Vagina (tissue), 2 donors: ENCODE measurements around the gene NALCN. TPM values are rescaled to one million over a fixed set of nuclear protein-coding genes. Genes with fewer than 3 reads are reported as not detected.

ENCODE experiments used
- DNase-seq, 2 donors: peaks; one replicate each; pipeline ENCODE4 v3.0.0-alpha.2; 2017; ENCODE audit errors: extremely low spot score in 2 of 2
- H3K27ac ChIP-seq: fragments of 200-600 bp; sonication (generic); one replicate; pipeline ENCODE4 v1.5.1; 2019
- H3K27me3 ChIP-seq: fragments of 200-600 bp; sonication (generic); one replicate; pipeline ENCODE4 v1.5.1; 2019
- H3K36me3 ChIP-seq, 2 donors: fragments of 200-600 bp; sonication (generic); one replicate each; pipeline ENCODE4 v1.5.1; 2017 to 2019
- H3K4me1 ChIP-seq: fragments of 200-600 bp; sonication (generic); one replicate; pipeline ENCODE4 v1.5.1; 2019
- H3K4me3 ChIP-seq, 2 donors: fragments of 200-600 bp; sonication (generic); 1 replicate in 1 of 2; 2 replicates in 1 of 2; pipeline ENCODE4 v1.5.1; 2016 to 2019
- H3K9me3 ChIP-seq: fragments of 200-600 bp; sonication (generic); one replicate; pipeline ENCODE4 v1.5.1; 2019
- POLR2A ChIP-seq, 2 donors: fragments of 450-650 bp; IDR thresholded peaks; one replicate each; pipeline ENCODE4 v1.6.1; 2017; ENCODE audit warnings: antibody characterized with exemption in 2 of 2, mild to moderate bottlenecking in 2 of 2, moderate library complexity in 2 of 2
- POLR2AphosphoS5 ChIP-seq, 2 donors: sonication (generic); formaldehyde crosslinking; IDR thresholded peaks; one replicate each; pipeline ENCODE4 v1.9.0; 2017; ENCODE audit warnings: antibody characterized with exemption in 2 of 2, mild to moderate bottlenecking in 2 of 2, low read depth in 1 of 2; ENCODE audit not compliant: insufficient read depth in 1 of 2
- intact Hi-C: fragments of 100-400 bp; cut with DNase I; formaldehyde crosslinking; loops from one replicate; pipeline ENCODE4 v1.15.1; 2023
- total RNA-seq: library from RNA; depleted of rRNA; stranded (reverse); fragments of >200 nt; gene quantifications from one replicate; pipeline ENCODE4 v1.2.3, GENCODE V29; 2016
- TF ChIP-seq, protein P1 (sequence below), 3 experiments: fragments of 450-650 bp in 2 of 3; fragments of 200-600 bp in 1 of 3; sonication (generic) in 1 of 3; IDR thresholded peaks; one replicate each; pipeline ENCODE4 v1.5.1; 2017 to 2019; ENCODE audit warnings: antibody characterized with exemption in 3 of 3, mild to moderate bottlenecking in 2 of 3, moderate library complexity in 2 of 3

Gene NALCN
- total RNA-seq, 1 donor from 2014 or later, result 1.7 TPM

- no peaks in the 10 kb centered on the region for H3K36me3 ChIP-seq
- no peaks in the 10 kb centered on the region for H3K9me3 ChIP-seq
- H3K4me1 ChIP-seq, result no peaks in the 10 kb centered on the region
- no peak for DNase-seq
- intact Hi-C loops, result loop anchor here (5.0 kb wide), 1 partner anchor 1599 kb away; no protein-coding TSS in a partner anchor
- no peaks in the 10 kb centered on the region for H3K27me3 ChIP-seq
- H3K4me3 ChIP-seq, result no peak overlapping the region
- H3K27ac ChIP-seq, result no peak overlapping the region
- TF ChIP-seq, protein P1, sequence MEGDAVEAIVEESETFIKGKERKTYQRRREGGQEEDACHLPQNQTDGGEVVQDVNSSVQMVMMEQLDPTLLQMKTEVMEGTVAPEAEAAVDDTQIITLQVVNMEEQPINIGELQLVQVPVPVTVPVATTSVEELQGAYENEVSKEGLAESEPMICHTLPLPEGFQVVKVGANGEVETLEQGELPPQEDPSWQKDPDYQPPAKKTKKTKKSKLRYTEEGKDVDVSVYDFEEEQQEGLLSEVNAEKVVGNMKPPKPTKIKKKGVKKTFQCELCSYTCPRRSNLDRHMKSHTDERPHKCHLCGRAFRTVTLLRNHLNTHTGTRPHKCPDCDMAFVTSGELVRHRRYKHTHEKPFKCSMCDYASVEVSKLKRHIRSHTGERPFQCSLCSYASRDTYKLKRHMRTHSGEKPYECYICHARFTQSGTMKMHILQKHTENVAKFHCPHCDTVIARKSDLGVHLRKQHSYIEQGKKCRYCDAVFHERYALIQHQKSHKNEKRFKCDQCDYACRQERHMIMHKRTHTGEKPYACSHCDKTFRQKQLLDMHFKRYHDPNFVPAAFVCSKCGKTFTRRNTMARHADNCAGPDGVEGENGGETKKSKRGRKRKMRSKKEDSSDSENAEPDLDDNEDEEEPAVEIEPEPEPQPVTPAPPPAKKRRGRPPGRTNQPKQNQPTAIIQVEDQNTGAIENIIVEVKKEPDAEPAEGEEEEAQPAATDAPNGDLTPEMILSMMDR (IDR thresholded peaks at IDR 0.05), result no peak
- TF ChIP-seq POLR2AphosphoS5 (IDR thresholded peaks at IDR 0.05; ENCODE audit: insufficient read depth in 1 of 2, low read depth in 1 of 2), result no peak
- TF ChIP-seq POLR2A (IDR thresholded peaks at IDR 0.05), result no peak
These were observed 225.3 kb downstream of the NALCN start for GRCh38 chr13:101190976-101191375.

DNA sequence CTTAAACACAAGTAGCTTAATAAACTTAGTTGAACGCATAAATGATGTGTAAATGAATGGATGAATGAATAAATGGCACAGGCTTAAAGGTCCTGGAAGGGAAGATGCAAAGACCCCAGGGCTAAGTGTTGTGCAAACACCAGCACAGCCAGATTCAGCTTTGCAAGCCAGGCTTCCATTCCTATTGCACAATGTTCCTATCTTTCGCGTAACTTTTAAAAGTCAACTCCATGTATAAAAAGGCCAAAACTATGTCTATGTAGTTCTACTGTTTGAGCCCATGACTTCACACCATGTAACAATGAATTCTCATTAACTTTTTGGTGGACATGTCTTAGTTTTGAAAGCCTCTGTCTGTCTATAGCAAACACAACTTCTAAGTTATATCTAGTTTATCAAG is 226.0 kb downstream of the NALCN start:
- no peak overlapping the region for H3K27ac ChIP-seq
- no peaks in the 10 kb centered on the region for H3K36me3 ChIP-seq
- H3K9me3 ChIP-seq, result no peaks in the 10 kb centered on the region
- H3K27me3 ChIP-seq, result no peaks in the 10 kb centered on the region
- DNase-seq, result no peak
- TF ChIP-seq POLR2A (IDR thresholded peaks at IDR 0.05), result no peak
- TF ChIP-seq, protein P1 (IDR thresholded peaks at IDR 0.05), result no peak
- TF ChIP-seq POLR2AphosphoS5 (IDR thresholded peaks at IDR 0.05; ENCODE audit: insufficient read depth in 1 of 2, low read depth in 1 of 2), result no peak
- H3K4me1 ChIP-seq, result no peaks in the 10 kb centered on the region
- intact Hi-C loops, result loop anchor here (5.0 kb wide), 1 partner anchor 1598 kb away; no protein-coding TSS in a partner anchor
- H3K4me3 ChIP-seq, result no peak overlapping the region

- no peak overlapping the region for H3K4me3 ChIP-seq
- H3K36me3 ChIP-seq, result no peaks in the 10 kb centered on the region
- H3K27me3 ChIP-seq, result no peaks in the 10 kb centered on the region
- intact Hi-C loops, result no loop called here
- no peaks in the 10 kb centered on the region for H3K4me1 ChIP-seq
- no peaks in the 10 kb centered on the region for H3K9me3 ChIP-seq
- TF ChIP-seq, protein P1 (IDR thresholded peaks at IDR 0.05), result no peak
- TF ChIP-seq POLR2A (IDR thresholded peaks at IDR 0.05) (no peak), POLR2AphosphoS5 (IDR thresholded peaks at IDR 0.05; ENCODE audit: insufficient read depth in 1 of 2, low read depth in 1 of 2) (no peak)
- no peak for DNase-seq
- no peak overlapping the region for H3K27ac ChIP-seq
These were observed 230.7 kb downstream of the NALCN start for GRCh38 chr13:101185606-101186005.

DNA sequence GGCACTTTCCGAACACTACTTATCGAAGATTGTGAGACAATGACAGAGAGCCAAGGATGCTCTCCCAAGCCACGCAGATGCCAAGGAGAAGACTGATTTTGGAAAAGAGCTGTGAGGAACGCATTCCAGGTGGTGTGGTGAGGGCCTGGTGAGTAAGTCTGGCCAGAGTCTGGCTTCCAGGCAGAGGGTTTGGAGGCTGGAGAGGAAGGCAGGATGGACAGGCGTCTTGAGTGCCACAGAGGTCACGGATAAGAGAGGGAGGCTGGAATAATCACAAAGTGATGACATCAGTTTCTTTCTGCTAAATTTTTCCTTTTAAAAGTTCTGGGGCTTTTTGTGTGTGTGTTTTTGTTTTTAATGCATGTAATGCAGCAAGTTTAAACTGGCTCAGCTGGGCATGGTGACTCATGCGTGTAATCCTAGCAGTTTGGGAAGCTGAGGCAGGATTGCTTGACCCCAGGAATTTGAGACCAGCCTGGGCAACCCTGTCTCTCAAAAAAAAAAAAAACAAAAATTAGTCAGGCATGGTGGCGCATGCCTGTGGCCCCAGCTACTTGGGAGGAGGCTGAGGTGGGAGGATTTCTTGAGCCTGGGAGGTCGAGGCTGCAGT is 235.1 kb downstream of the NALCN start:
- Histone ChIP-seq H3K27me3 (no peaks in the 10 kb centered on the region), H3K4me1 (no peaks in the 10 kb centered on the region), H3K27ac (no peak overlapping the region), H3K9me3 (no peaks in the 10 kb centered on the region), H3K36me3 (no peaks in the 10 kb centered on the region), H3K4me3 (no peak overlapping the region)
- DNase-seq, result no peak
- TF ChIP-seq POLR2AphosphoS5 (IDR thresholded peaks at IDR 0.05; ENCODE audit: insufficient read depth in 1 of 2, low read depth in 1 of 2) (no peak), POLR2A (IDR thresholded peaks at IDR 0.05) (no peak)
- TF ChIP-seq, protein P1 (IDR thresholded peaks at IDR 0.05), result no peak
- intact Hi-C loops, result no loop called here

DNA sequence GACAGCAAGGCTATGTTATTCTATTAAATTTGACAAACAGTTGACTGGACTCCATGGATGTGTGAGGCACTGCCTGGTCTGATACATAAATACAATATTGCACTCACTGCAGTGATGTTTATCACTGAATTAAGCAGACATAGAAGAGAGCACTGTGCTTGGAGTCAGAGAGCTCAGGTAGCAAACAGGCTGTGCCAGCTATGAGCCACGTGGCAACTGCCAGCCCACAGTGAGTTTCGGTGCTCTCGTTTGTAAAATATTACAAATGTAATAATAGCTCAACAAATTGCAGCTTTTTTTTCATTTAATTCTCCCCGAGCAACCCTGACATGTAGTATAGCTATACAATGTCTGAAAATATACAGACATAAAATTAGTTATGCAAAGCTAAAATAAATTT is 237.3 kb downstream of the NALCN start:
- no peaks in the 10 kb centered on the region for H3K27me3 ChIP-seq
- H3K9me3 ChIP-seq, result no peaks in the 10 kb centered on the region
- no peak overlapping the region for H3K4me3 ChIP-seq
- intact Hi-C loops, result no loop called here
- no peaks in the 10 kb centered on the region for H3K4me1 ChIP-seq
- no peak for DNase-seq
- no peaks in the 10 kb centered on the region for H3K36me3 ChIP-seq
- no peak overlapping the region for H3K27ac ChIP-seq
- no peak for TF ChIP-seq POLR2A (IDR thresholded peaks at IDR 0.05)
- no peak for TF ChIP-seq POLR2AphosphoS5 (IDR thresholded peaks at IDR 0.05; ENCODE audit: insufficient read depth in 1 of 2, low read depth in 1 of 2)
- TF ChIP-seq, protein P1 (IDR thresholded peaks at IDR 0.05), result no peak
